Measurements from ENCODE around the gene ARHGAP11A. TPM values are rescaled to one million over a fixed set of nuclear protein-coding genes. Genes with fewer than 3 reads are reported as not detected.

Gene ARHGAP11A
- total RNA-seq, 2 experiments from 2014 or later: 50.5 to 134 TPM

- Histone ChIP-seq H2AFZ (ENCODE audit: low read length) (no peak overlapping the region), H3K9me2 (ENCODE audit: insufficient read depth, low read length) (no peaks in the 10 kb centered on the region), H3K79me2 (ENCODE audit: insufficient read depth, low read depth, low read length) (no peaks in the 10 kb centered on the region), H3K4me3 (ENCODE audit: low read depth, low read length, poor library complexity, severe bottlenecking) (no peak overlapping the region), H3K27ac (ENCODE audit: low read depth, low read length, poor library complexity, severe bottlenecking) (no peak overlapping the region), H3K9me3 (ENCODE audit: low read length) (no peaks in the 10 kb centered on the region), H3K4me2 (ENCODE audit: low read length) (no peak overlapping the region), H3K36me3 (ENCODE audit: insufficient read depth, low read length) (peaks cover 76% of the 10 kb centered on the region), H4K20me1 (ENCODE audit: insufficient read depth, low read length) (no peaks in the 10 kb centered on the region), H3K4me1 (ENCODE audit: insufficient read depth, low read length, poor library complexity, severe bottlenecking) (no peaks in the 10 kb centered on the region)
- BruUV-seq (replicated peaks): no TSS peak
- intact Hi-C loops (cut with micrococcal nuclease; ENCODE audit: unreplicated experiment): no loop called here
- TF ChIP-seq, protein P1, sequence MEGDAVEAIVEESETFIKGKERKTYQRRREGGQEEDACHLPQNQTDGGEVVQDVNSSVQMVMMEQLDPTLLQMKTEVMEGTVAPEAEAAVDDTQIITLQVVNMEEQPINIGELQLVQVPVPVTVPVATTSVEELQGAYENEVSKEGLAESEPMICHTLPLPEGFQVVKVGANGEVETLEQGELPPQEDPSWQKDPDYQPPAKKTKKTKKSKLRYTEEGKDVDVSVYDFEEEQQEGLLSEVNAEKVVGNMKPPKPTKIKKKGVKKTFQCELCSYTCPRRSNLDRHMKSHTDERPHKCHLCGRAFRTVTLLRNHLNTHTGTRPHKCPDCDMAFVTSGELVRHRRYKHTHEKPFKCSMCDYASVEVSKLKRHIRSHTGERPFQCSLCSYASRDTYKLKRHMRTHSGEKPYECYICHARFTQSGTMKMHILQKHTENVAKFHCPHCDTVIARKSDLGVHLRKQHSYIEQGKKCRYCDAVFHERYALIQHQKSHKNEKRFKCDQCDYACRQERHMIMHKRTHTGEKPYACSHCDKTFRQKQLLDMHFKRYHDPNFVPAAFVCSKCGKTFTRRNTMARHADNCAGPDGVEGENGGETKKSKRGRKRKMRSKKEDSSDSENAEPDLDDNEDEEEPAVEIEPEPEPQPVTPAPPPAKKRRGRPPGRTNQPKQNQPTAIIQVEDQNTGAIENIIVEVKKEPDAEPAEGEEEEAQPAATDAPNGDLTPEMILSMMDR (conservative IDR thresholded peaks at IDR 0.05; ENCODE audit: low read length): no peak
- TF ChIP-seq EZH2phosphoT487 (IDR thresholded peaks at IDR 0.05; ENCODE audit: borderline replicate concordance, low read depth, low read length): no peak
- ChIA-PET CTCF (ENCODE audit: unreplicated experiment) (no interaction called here), POLR2A (no interaction called here)
- DNase-seq (ENCODE audit: low spot score): no peak
Observed at GRCh38 chr15:32657941-32658340, 42.6 kb downstream of the ARHGAP11A start.

DNA sequence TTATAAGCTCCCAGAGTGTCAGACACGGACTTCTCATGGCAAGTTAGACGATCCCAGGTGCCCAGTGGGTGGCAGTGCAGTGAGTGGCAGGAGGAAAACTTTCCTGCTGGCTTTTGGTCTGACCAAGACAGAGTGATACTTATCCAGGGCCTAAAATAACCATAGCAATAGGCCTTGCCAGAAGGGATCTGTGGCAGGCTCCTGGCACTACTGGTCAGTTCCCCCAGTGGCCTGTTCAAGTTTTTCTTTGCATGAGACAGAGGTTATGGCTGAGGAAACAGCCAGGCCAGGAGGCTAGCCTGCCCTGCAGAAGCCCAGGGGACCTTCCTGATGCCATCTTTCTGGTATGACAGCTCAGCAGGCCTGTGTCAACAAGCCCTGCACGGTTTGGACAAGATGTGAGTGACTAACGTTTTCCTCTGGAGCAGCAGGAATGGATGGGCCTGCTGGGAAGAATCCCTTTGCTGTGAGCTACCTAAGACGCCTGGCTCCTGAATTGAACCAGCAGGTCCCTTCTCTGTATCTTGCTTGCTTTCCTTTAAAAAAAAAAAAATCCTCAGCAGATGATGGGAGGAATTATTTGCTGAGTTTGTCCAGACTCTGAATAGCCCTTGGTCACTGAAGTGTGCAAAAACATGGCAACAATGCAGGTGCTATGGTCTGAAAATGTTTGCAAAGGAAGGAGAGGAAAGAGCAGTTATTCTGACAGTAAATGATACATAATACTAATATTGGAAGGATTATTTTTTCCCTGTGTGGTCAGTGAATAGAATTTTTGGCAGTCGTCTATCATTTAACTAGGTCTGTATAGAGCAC is 44.2 kb downstream of the ARHGAP11A start:
- no peak for TF ChIP-seq EZH2phosphoT487 (IDR thresholded peaks at IDR 0.05; ENCODE audit: borderline replicate concordance, low read depth, low read length)
- TF ChIP-seq, protein P1 (conservative IDR thresholded peaks at IDR 0.05; ENCODE audit: low read length): no peak
- BruUV-seq (replicated peaks): no TSS peak
- Histone ChIP-seq H2AFZ (ENCODE audit: low read length) (no peak overlapping the region), H3K27ac (ENCODE audit: low read depth, low read length, poor library complexity, severe bottlenecking) (no peak overlapping the region), H3K36me3 (ENCODE audit: insufficient read depth, low read length) (peaks cover 73% of the 10 kb centered on the region), H3K79me2 (ENCODE audit: insufficient read depth, low read depth, low read length) (no peaks in the 10 kb centered on the region), H3K9me2 (ENCODE audit: insufficient read depth, low read length) (no peaks in the 10 kb centered on the region), H3K9me3 (ENCODE audit: low read length) (no peaks in the 10 kb centered on the region), H3K4me3 (ENCODE audit: low read depth, low read length, poor library complexity, severe bottlenecking) (no peak overlapping the region), H3K4me2 (ENCODE audit: low read length) (no peak overlapping the region), H4K20me1 (ENCODE audit: insufficient read depth, low read length) (no peaks in the 10 kb centered on the region), H3K4me1 (ENCODE audit: insufficient read depth, low read length, poor library complexity, severe bottlenecking) (no peaks in the 10 kb centered on the region)
- DNase-seq (ENCODE audit: low spot score): no peak
- POLR2A ChIA-PET: interaction anchor here (0.6 kb wide), 1 partner anchor 17 kb away, joined by 5 read pairs; no protein-coding TSS in a partner anchor
- intact Hi-C loops (cut with micrococcal nuclease; ENCODE audit: unreplicated experiment): loop anchor here (5.0 kb wide), 1 partner anchor 183 kb away; no protein-coding TSS in a partner anchor
- CTCF ChIA-PET (ENCODE audit: unreplicated experiment): no interaction called here

DNA sequence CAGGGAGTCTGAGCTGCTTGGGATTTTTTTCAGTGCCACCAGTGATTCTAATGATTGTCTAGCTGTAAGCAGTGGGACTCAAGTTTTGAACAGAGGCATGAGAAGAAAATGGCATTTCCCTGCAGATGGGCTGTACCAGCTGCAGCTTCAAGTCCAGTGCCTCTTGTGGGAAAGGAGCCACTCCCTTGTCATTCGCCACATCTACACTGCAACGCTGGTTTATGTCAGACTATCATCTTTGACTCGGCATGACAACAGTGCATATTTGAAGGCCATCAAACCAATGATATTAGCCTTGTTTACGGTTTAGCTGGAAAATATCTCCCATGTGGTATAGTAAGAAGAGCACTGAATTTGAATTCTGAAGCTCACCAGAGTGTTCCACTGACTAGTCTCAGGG is 48.4 kb downstream of the ARHGAP11A start:
- CTCF ChIA-PET (ENCODE audit: unreplicated experiment): no interaction called here
- Histone ChIP-seq H3K4me3 (ENCODE audit: low read depth, low read length, poor library complexity, severe bottlenecking) (no peak overlapping the region), H4K20me1 (ENCODE audit: insufficient read depth, low read length) (no peaks in the 10 kb centered on the region), H3K4me2 (ENCODE audit: low read length) (no peak overlapping the region), H3K27ac (ENCODE audit: low read depth, low read length, poor library complexity, severe bottlenecking) (no peak overlapping the region), H3K79me2 (ENCODE audit: insufficient read depth, low read depth, low read length) (no peaks in the 10 kb centered on the region), H2AFZ (ENCODE audit: low read length) (no peak overlapping the region), H3K36me3 (ENCODE audit: insufficient read depth, low read length) (peaks cover 64% of the 10 kb centered on the region; the same call in 1 of the 2 replicates), H3K4me1 (ENCODE audit: insufficient read depth, low read length, poor library complexity, severe bottlenecking) (no peaks in the 10 kb centered on the region), H3K9me3 (ENCODE audit: low read length) (no peaks in the 10 kb centered on the region), H3K9me2 (ENCODE audit: insufficient read depth, low read length) (no peaks in the 10 kb centered on the region)
- intact Hi-C loops (cut with micrococcal nuclease; ENCODE audit: unreplicated experiment): loop anchor here (2.0 to 5.0 kb wide), 2 partner anchors 179 to 331 kb away; no protein-coding TSS in a partner anchor
- no peak for DNase-seq (ENCODE audit: low spot score)
- TF ChIP-seq EZH2phosphoT487 (IDR thresholded peaks at IDR 0.05; ENCODE audit: borderline replicate concordance, low read depth, low read length): no peak
- TF ChIP-seq, protein P1 (conservative IDR thresholded peaks at IDR 0.05; ENCODE audit: low read length): no peak
- no TSS peak for BruUV-seq (replicated peaks)
- POLR2A ChIA-PET: interaction anchor here (0.5 to 0.7 kb wide), 3 partner anchors 297 to 1384 kb away, joined by 3 to 10 read pairs (median 5); no protein-coding TSS in a partner anchor

All from OCI-LY7 (cell line).